ENCODE measurements around the gene MSRB1.
"Not testable (repeated sequence)": the region's sequence is repeated elsewhere in the genome, so short reads cannot be mapped to it uniquely, and the experiment has no call there.

Gene MSRB1

DNA sequence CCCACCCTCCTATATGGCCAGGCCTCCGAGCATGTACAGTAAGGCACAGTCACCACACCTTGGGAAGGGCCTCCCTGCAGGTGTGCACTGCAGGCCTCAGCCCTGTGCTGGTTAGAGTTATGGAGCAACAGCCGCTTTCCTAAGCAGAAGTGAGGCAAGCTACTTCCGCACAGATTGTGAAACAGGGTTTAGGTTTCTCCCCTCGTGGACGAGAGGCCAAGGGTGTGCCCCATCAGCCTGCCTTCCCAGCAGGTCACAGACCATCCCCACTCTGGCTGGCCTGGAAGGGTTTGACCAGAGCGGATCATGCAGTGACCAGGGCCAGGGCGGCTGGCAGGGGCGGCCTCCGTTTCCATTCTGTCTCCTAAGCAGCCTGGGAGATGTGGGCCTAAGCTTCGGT lies 4.7 kb downstream of the MSRB1 start:
- no peak for DNase-seq

- DNase-seq = no peak
Measured at GRCh38 chr16:1936945-1937479, 6.0 kb downstream of the MSRB1 start.

GRCh38 chr16:1933097-1933661 lies 9.8 kb downstream of the MSRB1 start:
- DNase-seq = no peak

DNA sequence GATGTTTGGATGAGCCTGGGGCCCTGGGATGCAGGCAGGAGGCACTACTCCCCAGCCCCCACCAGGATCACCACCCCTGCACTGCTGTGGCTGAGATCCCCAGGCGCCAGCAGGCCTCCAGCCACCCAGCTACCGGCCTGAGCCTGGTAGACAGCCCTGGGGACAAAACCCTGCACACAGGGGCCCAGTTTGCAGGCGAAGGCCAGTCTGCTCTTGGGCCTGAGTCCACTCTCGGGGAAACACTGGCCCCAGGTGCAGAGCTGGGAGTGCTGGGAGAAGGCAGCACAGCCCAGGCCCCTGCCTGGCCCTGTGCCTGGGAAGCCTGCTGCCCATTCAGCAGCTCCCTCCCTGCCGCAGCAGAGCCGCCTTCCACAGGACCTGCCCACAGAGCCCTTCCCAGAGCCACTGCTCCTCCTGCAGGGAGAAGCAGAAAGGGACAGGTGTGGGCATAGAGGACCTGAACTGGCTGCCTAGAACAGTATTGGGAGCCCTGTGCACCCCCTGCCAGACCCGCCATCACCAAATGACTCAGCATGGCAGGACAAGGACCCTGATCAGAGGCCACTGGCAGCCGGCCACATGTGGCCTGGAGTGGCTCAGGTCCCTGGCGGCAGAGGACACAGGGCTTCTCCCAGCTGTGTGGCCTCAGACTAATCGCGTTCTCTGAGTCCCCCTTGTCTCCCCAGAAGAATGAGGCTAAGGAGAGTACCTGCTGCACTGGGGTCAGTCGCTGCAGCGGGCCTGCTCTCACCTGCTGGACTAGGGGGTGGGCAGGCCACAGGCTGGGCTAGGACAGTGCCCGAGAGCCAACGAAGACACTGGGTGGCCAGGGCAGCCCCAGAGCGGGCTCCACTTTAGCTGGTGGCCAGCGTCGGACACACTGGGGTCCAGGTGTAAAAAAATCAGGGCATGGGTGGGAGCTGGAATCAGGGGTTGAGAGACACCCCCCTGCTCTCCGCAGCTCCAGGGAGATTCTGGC lies 10.7 kb downstream of the MSRB1 start:
- DNase-seq = no peak

DNA sequence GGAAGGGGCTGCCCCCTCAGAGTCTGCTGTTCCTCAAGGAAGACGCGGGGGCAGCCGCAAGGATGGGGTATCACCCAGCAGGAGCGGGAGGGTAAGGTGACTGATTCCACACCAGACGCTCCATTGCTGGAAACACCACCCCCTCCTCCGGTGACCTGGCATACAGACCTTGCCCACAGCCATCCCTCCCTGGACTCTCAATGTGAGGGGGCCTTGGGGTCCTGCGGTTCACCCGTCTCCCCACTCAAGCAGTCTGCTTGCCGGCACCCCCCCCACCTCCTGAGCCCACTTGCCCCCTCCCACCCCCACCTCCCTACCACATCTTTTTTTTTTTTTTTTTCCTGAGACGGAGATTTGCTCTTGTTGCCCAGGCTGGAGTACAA lies 12.7 kb downstream of the MSRB1 start:
- DNase-seq = no peak

DNA sequence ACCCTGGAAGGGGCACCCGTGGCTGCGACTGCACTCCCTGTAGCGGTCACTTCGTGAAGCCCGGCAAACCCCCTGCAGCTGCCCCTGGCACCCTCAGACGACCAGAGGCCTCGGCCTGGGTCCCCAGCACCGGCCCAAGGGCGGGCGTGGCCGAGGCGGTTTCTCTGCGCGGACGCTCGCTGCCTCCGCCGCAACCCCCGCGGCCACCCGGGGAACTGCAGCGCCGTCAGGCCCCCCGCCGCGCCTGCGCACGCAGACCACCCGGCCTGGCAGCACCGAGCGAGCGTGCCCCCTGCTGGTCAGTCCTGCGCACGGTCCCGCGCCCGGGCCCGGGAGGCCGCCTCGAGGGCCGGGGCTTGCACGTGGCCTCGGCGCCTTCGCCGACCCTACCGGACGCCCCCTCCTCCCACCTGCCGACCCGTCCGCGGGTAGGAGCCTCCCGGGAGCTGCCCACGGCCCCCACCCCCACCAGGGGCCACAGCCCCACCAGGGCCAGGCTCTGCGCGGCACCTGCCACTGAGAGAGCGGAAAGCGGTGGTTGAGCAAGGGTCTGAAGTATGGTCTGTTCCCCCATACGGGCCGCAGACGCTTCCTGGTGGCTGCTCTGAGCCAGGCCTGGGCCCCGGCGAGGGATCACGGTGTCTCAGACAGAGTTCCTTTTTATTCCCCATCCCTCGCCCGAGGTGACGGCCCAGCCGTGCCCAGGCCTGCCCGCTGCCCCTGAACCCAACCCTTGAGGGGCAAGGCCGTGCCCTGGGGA lies 13.2 kb downstream of the MSRB1 start:
- peak; percentile 90 to 92 for DNase-seq

DNA sequence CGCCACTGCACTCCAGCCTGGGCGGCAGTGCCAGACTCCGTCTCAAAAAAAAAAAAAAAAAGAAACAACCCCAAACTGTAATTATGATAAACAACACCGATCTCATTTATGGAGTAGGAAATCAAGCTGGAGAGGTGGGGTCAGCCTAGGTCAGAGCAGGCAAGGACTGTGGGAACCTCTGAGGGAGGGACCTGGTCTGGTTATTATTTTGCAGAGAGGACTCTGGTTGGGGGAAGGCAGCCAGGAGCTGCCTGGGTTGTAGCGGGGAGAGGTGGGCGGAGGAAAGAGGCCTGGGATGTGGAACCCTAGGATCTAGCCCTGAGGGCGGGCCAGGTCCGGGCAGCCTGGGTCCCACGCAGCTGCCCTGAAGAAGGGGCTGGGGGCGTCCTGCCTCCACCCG lies 13.9 kb downstream of the MSRB1 start:
- DNase-seq = no peak

- DNase-seq = no peak
Measured at GRCh38 chr16:1926271-1926670, 16.7 kb downstream of the MSRB1 start.

DNA sequence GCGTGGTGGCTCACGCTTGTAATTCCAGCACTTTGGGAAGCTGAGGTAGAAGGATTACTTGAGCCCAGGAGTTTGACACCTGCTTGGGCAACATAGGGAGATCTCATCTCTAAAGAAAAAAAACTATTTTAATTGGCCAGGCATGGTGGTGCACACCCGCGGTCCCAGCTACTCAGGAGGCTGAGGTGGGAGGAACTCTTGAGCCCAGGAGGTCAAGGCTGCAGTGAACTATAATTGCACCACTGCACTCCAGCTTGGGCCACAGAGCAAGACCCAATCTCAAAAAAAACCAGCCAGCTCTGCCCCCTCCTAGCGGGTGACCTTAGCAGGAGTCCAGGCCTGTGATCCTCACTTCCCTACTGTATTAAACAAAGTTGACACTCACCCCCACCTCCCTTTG lies 18.9 kb downstream of the MSRB1 start:
- DNase-seq = no peak

- DNase-seq = no peak
Measured at GRCh38 chr16:1923299-1924034, 19.5 kb downstream of the MSRB1 start.

DNA sequence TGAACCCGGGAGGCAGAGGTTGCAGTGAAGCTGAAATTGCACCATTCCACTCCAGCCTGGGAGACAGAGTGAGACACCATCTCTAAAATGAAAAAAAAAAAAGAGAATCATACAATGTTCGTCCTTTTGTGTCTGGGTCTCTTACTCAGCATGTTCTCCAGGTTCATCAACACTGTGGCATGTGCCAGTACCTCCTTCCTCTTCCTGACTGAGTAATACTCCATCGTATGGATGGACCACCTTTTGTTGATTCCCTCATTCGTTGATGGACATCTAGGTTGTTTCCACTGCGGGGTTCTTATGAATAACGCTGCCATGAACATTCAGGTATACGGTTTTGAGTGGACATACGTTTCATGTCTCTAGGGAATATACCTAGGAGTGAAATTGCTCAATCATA lies 20.6 kb downstream of the MSRB1 start:
- no peak for DNase-seq

DNA sequence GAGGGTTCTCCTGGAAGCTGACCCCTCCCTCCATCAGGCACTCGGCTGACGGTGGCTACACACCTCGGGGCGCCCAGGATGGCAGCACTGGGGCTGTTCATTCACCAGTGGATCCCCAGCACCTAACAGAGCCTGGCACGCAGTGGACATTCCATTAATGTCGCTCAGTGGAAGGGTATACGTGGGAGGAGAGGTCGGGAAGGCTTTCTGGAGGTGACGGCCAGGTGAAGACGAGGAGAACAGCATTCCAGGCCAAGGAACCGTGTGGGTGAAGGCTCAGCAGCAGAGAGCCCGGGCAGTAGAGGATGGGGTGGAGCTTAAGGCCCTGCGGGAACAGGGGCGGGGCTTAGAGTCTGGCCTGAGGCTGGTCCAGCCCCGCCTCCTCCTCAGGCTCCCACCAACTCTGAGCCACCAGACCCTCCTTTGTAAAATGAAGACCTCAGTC lies 22.2 kb downstream of the MSRB1 start:
- DNase-seq = no peak

DNA sequence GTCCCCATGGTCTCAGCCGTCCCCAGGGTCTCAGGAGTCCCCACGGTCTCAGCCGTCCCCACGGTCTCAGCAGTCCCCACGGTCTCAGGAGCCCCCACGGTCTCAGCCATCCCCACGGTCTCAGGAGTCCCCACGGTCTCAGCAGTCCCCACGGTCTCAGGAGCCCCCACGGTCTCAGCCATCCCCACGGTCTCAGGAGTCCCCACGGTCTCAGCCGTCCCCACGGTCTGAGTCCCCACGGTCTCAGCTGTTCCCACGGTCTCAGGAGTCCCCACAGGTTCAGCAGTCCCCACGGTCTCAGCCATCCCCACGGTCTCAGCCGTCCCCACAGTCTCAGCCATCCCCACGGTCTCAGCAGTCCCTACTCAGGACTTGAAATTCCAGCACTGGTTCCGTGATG lies 22.9 kb downstream of the MSRB1 start:
- DNase-seq = not testable (repeated sequence)

DNA sequence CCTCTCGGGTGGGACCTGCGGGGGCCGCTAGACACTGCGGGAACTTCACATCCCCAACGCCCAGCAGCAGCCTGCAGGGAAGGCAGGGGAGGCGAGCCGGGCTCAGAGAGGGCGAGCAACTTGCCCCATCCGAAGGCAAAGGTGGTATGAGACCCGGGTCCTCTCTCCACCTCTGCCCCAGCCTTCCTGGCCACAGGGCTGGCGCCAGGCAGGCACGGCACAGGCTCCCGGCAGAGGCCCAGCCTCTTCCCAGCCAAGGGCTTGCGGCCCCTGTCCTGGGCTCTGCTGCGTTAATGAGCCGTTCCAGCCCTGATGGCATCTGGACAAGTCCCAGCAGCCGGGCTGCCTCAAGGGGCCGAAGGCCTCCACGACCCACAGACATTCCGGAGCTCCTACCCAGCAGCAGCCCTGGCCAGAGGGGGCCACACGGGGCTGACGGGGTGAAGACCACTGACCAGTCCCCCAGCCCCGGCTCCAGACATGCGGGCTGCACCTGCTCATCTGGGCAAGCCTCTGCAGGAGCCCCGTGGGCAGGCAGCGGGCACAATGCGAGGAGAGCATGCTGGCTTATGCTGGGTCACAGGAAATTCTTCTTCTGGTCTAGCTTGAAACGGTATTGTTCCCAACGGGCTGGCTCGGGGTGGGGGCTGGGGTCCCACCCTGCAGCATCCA lies 23.5 kb downstream of the MSRB1 start:
- DNase-seq = no peak

GRCh38 chr16:1918351-1919326 lies 24.4 kb downstream of the MSRB1 start, which contains the start of gene HS3ST6:
HS3ST6 (minus strand) TSS chr16:1918415; CDS start chr16:1918323, 92 bp downstream.
- DNase-seq = no peak

- no peak for DNase-seq
Measured at GRCh38 chr16:1917665-1918350, 25.2 kb downstream of the MSRB1 start.

GRCh38 chr16:1917056-1917664 lies 25.8 kb downstream of the MSRB1 start:
- no peak for DNase-seq

DNA sequence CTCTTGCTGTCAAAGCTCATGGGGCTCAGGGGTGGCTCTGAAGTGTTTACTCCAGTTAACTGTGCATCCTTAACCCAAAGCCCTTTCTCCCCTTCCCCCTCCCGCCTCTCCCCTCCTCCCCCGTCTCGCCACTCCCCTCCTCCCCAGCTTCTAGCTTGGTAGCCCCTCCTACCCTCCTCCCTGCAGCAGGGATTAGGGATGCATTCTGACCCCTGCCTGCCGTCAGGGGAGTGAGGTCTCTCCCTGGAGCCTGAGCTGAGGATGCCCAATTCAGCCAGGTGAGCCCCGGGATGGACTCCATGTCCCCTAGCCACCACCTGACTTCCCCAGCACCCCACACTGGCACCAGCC lies 26.4 kb downstream of the MSRB1 start:
- DNase-seq = no peak

Measured in activated CD4-positive, alpha-beta T cell treated with anti-CD3 and anti-CD28 coated beads for 4 hours (primary cell).